Measurements from ENCODE around the gene CDH10. TPM values are rescaled to one million over a fixed set of nuclear protein-coding genes. Genes with fewer than 3 reads are reported as not detected.

The CDH10 gene
- total and polyA plus RNA-seq, 4 donors: 0.09 TPM; not detected in 3

DNA sequence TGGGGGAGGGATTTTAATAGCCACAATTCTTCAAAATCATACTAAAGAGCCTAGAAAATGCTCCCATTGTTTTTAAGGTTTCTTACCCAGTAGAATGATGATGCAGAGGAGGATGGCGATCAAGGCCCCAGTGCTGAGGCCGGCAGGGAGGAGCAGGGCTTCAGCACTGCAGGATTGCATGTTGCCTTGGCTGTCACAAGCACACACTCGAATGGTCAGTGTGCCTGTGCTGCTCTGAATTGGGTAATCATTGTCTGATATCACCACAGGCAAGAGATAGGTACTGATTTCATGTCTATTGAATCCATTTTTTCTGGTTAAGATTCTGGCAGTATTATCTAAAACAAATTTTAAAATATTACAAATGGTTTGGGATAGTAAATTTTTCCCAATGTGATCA lies 153.3 kb downstream of the CDH10 start:
- H3K36me3 ChIP-seq (ENCODE audit: control insufficient read depth in 4 of 4, insufficient read depth in 3 of 4, low read depth in 1 of 4, low read length in 3 of 4): no peaks in the 10 kb centered on the region
- no peak for DNase-seq (ENCODE audit: low spot score)
- no peak overlapping the region for H3K9ac ChIP-seq (ENCODE audit: low read depth in 1 of 2, low read length in 2 of 2)
- H3K4me1 ChIP-seq (ENCODE audit: control insufficient read depth in 4 of 4, insufficient read depth in 4 of 4, low read length in 3 of 4): no peaks in the 10 kb centered on the region
- no peaks in the 10 kb centered on the region for H3K9me3 ChIP-seq (ENCODE audit: control insufficient read depth in 4 of 4, low read length in 3 of 4)
- TF ChIP-seq SP1 (IDR thresholded peaks at IDR 0.05) (no peak), FOXA2 (IDR thresholded peaks at IDR 0.05) (no peak), TAF1 (conservative IDR thresholded peaks at IDR 0.05) (no peak), YY1 (IDR thresholded peaks at IDR 0.05) (no peak)
- TF ChIP-seq, protein P1, sequence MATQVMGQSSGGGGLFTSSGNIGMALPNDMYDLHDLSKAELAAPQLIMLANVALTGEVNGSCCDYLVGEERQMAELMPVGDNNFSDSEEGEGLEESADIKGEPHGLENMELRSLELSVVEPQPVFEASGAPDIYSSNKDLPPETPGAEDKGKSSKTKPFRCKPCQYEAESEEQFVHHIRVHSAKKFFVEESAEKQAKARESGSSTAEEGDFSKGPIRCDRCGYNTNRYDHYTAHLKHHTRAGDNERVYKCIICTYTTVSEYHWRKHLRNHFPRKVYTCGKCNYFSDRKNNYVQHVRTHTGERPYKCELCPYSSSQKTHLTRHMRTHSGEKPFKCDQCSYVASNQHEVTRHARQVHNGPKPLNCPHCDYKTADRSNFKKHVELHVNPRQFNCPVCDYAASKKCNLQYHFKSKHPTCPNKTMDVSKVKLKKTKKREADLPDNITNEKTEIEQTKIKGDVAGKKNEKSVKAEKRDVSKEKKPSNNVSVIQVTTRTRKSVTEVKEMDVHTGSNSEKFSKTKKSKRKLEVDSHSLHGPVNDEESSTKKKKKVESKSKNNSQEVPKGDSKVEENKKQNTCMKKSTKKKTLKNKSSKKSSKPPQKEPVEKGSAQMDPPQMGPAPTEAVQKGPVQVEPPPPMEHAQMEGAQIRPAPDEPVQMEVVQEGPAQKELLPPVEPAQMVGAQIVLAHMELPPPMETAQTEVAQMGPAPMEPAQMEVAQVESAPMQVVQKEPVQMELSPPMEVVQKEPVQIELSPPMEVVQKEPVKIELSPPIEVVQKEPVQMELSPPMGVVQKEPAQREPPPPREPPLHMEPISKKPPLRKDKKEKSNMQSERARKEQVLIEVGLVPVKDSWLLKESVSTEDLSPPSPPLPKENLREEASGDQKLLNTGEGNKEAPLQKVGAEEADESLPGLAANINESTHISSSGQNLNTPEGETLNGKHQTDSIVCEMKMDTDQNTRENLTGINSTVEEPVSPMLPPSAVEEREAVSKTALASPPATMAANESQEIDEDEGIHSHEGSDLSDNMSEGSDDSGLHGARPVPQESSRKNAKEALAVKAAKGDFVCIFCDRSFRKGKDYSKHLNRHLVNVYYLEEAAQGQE (IDR thresholded peaks at IDR 0.05): no peak
- no peaks in the 10 kb centered on the region for H3K27me3 ChIP-seq (ENCODE audit: control insufficient read depth in 4 of 4, insufficient read depth in 4 of 4, low read length in 3 of 4)
- 67% methylated on average over 3 of the region's 3 CpGs for WGBS
- no peak overlapping the region for H3K4me3 ChIP-seq (ENCODE audit: low read depth in 1 of 3, low read length in 3 of 3)
- H3K27ac ChIP-seq (ENCODE audit: low read depth in 1 of 2, low read length in 2 of 2): no peak overlapping the region

DNA sequence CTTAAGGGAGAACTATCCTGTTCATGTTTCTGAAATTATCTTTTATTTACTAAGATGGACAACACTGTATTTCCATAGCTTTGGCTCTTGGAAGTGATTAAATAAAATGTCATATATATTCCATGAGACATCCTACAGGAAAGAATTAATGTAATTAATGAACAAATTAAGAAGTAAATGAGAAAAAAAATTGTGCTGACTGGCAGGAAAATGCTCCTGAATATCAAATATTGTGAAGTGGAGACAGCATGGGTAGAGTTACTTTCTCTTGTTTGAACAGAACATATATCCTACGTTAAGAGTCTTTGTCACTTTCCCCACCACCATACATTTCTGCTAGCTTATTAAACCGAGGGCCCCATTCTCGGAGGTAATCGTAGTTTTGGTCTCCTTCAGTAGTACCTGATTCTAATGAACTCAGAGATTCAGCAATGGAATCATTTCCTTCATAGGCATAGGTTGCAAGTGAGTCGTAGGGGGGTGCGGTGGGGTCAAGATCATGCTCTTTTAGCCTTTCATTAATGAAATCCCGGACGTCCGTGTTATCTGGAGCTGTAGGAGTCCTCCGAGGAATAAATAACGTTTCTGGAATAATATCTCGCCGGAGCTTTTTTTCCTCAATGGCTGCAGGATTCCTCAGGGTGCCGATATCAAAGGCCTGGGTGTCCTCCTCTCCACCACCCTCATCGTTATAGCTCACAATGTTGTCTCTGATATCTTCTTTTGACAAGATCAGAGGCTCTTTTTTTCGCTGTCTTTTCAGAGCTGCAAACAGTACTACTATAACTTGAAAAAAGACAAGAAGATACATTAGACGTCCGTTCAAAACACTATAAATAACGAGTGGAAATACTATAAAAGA lies 157.2 kb downstream of the CDH10 start:
- TF ChIP-seq SP1 (IDR thresholded peaks at IDR 0.05) (no peak), HNF4G (IDR thresholded peaks at IDR 0.05) (no peak), RXRA (IDR thresholded peaks at IDR 0.05) (no peak), RAD21 (IDR thresholded peaks at IDR 0.05) (no peak), HNF4A (conservative IDR thresholded peaks at IDR 0.05) (no peak), JUND (IDR thresholded peaks at IDR 0.05) (no peak), GABPA (IDR thresholded peaks at IDR 0.05 in 1 of 2, conservative IDR thresholded peaks at IDR 0.05 in 1 of 2) (no peak), CTCF (IDR thresholded peaks at IDR 0.05; ENCODE audit: low read depth, low read length, missing input control) (no peak), FOXA1 (IDR thresholded peaks at IDR 0.05) (no peak), FOXA2 (IDR thresholded peaks at IDR 0.05) (no peak)
- TF ChIP-seq, protein P2, sequence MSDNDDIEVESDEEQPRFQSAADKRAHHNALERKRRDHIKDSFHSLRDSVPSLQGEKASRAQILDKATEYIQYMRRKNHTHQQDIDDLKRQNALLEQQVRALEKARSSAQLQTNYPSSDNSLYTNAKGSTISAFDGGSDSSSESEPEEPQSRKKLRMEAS (IDR thresholded peaks at IDR 0.05): no peak
- TF ChIP-seq, protein P1 (IDR thresholded peaks at IDR 0.05): no peak
- TF ChIP-seq, protein P3, sequence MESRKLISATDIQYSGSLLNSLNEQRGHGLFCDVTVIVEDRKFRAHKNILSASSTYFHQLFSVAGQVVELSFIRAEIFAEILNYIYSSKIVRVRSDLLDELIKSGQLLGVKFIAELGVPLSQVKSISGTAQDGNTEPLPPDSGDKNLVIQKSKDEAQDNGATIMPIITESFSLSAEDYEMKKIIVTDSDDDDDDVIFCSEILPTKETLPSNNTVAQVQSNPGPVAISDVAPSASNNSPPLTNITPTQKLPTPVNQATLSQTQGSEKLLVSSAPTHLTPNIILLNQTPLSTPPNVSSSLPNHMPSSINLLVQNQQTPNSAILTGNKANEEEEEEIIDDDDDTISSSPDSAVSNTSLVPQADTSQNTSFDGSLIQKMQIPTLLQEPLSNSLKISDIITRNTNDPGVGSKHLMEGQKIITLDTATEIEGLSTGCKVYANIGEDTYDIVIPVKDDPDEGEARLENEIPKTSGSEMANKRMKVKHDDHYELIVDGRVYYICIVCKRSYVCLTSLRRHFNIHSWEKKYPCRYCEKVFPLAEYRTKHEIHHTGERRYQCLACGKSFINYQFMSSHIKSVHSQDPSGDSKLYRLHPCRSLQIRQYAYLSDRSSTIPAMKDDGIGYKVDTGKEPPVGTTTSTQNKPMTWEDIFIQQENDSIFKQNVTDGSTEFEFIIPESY (IDR thresholded peaks at IDR 0.05): no peak
- TF ChIP-seq, protein P4, sequence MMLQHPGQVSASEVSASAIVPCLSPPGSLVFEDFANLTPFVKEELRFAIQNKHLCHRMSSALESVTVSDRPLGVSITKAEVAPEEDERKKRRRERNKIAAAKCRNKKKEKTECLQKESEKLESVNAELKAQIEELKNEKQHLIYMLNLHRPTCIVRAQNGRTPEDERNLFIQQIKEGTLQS (IDR thresholded peaks at IDR 0.05): no peak
- no peaks in the 10 kb centered on the region for H3K9me3 ChIP-seq (ENCODE audit: control insufficient read depth in 4 of 4, low read length in 3 of 4)
- H3K27me3 ChIP-seq (ENCODE audit: control insufficient read depth in 4 of 4, insufficient read depth in 4 of 4, low read length in 3 of 4): no peaks in the 10 kb centered on the region
- no peak overlapping the region for H3K27ac ChIP-seq (ENCODE audit: low read depth in 1 of 2, low read length in 2 of 2)
- H3K4me3 ChIP-seq (ENCODE audit: low read depth in 1 of 3, low read length in 3 of 3): no peak overlapping the region
- WGBS: 81% methylated on average over 19 of the region's 19 CpGs
- H3K4me1 ChIP-seq (ENCODE audit: control insufficient read depth in 4 of 4, insufficient read depth in 4 of 4, low read length in 3 of 4): no peaks in the 10 kb centered on the region
- H3K36me3 ChIP-seq (ENCODE audit: control insufficient read depth in 4 of 4, insufficient read depth in 3 of 4, low read depth in 1 of 4, low read length in 3 of 4): no peaks in the 10 kb centered on the region
- no peak for DNase-seq (ENCODE audit: low spot score)
- no peak overlapping the region for H3K9ac ChIP-seq (ENCODE audit: low read depth in 1 of 2, low read length in 2 of 2)
